ENCODE results near the gene ADGRF5. TPM values are rescaled to one million over a fixed set of nuclear protein-coding genes. Genes with fewer than 3 reads are reported as not detected.

Gene ADGRF5
- total RNA-seq, 3 donors from 2014 or later (not counting 1 experiment from before 2014, with no cell fraction given), result not detected

- H3K4me1 Mint-ChIP-seq, result no peaks in the 10 kb centered on the region
- peaks cover 0 to 3% of the 10 kb centered on the region in 2 donors for H3K27me3 Mint-ChIP-seq (ENCODE audit: low read depth in 2 of 2)
- TF ChIP-seq CTCF (IDR thresholded peaks at IDR 0.05), result no peak
- WGBS (ENCODE audit: insufficient coverage), result 82% methylated on average over 9 of the region's 10 CpGs
- H3K36me3 Mint-ChIP-seq, result no peaks in the 10 kb centered on the region
- DNase-seq (no peak), ATAC-seq (no peak)
- no peak overlapping the region for H3K4me3 Mint-ChIP-seq
- intact Hi-C loops (cut with micrococcal nuclease), result no loop called here
- peaks cover 3% of the 10 kb centered on the region in 2 donors for H3K9me3 Mint-ChIP-seq
- no peaks in the 10 kb centered on the region for H3K36me3 ChIP-seq (ENCODE audit: control insufficient read depth, insufficient read depth, low read length)
- no peak overlapping the region for H3K27ac Mint-ChIP-seq
- no peaks in the 10 kb centered on the region for H3K27me3 ChIP-seq (ENCODE audit: control insufficient read depth, insufficient read depth, low read length)
- no peak overlapping the region for H3K27ac ChIP-seq (ENCODE audit: low read length)
- no peaks in the 10 kb centered on the region for H3K4me1 ChIP-seq (ENCODE audit: control insufficient read depth, insufficient read depth, low read length)
- no peak overlapping the region for H3K4me3 ChIP-seq (ENCODE audit: low read length)
- H3K9me3 ChIP-seq (ENCODE audit: control insufficient read depth, insufficient read depth, low read length), result no peaks in the 10 kb centered on the region
Measured at GRCh38 chr6:46932526-46933319, 11.0 kb upstream of the ADGRF5 start.

- DNase-seq (no peak), ATAC-seq (no peak)
- Mint-ChIP-seq H3K9me3 (peaks cover 3% of the 10 kb centered on the region in 2 donors), H3K27ac (no peak overlapping the region), H3K4me3 (no peak overlapping the region), H3K27me3 (ENCODE audit: low read depth in 2 of 2) (peaks cover 0 to 3% of the 10 kb centered on the region in 2 donors), H3K4me1 (no peaks in the 10 kb centered on the region), H3K36me3 (no peaks in the 10 kb centered on the region)
- no peaks in the 10 kb centered on the region for H3K27me3 ChIP-seq (ENCODE audit: control insufficient read depth, insufficient read depth, low read length)
- WGBS (ENCODE audit: insufficient coverage), result 74% methylated on average over 2 of the region's 2 CpGs
- intact Hi-C loops (cut with micrococcal nuclease), result no loop called here
- H3K4me3 ChIP-seq (ENCODE audit: low read length), result no peak overlapping the region
- TF ChIP-seq CTCF (IDR thresholded peaks at IDR 0.05), result no peak
- no peaks in the 10 kb centered on the region for H3K4me1 ChIP-seq (ENCODE audit: control insufficient read depth, insufficient read depth, low read length)
- H3K9me3 ChIP-seq (ENCODE audit: control insufficient read depth, insufficient read depth, low read length), result no peaks in the 10 kb centered on the region
- H3K27ac ChIP-seq (ENCODE audit: low read length), result no peak overlapping the region
- H3K36me3 ChIP-seq (ENCODE audit: control insufficient read depth, insufficient read depth, low read length), result no peaks in the 10 kb centered on the region
Measured at GRCh38 chr6:46931416-46931815, 9.7 kb upstream of the ADGRF5 start.

- DNase-seq, result no peak
- 88% methylated on average over 2 of the region's 2 CpGs for WGBS (ENCODE audit: insufficient coverage)
- peaks cover 0 to 3% of the 10 kb centered on the region in 2 donors for H3K27me3 Mint-ChIP-seq (ENCODE audit: low read depth in 2 of 2)
- H3K36me3 ChIP-seq (ENCODE audit: control insufficient read depth, insufficient read depth, low read length), result no peaks in the 10 kb centered on the region
- no peak for TF ChIP-seq CTCF (IDR thresholded peaks at IDR 0.05)
- peaks cover 3% of the 10 kb centered on the region in 2 donors for H3K9me3 Mint-ChIP-seq
- intact Hi-C loops (cut with micrococcal nuclease), result no loop called here
- no peak overlapping the region for H3K27ac Mint-ChIP-seq
- no peaks in the 10 kb centered on the region for H3K4me1 Mint-ChIP-seq
- H3K27ac ChIP-seq (ENCODE audit: low read length), result no peak overlapping the region
- H3K4me3 ChIP-seq (ENCODE audit: low read length), result no peak overlapping the region
- no peaks in the 10 kb centered on the region for H3K4me1 ChIP-seq (ENCODE audit: control insufficient read depth, insufficient read depth, low read length)
- ATAC-seq, result no peak
- no peaks in the 10 kb centered on the region for H3K9me3 ChIP-seq (ENCODE audit: control insufficient read depth, insufficient read depth, low read length)
- no peaks in the 10 kb centered on the region for H3K36me3 Mint-ChIP-seq
- no peaks in the 10 kb centered on the region for H3K27me3 ChIP-seq (ENCODE audit: control insufficient read depth, insufficient read depth, low read length)
- H3K4me3 Mint-ChIP-seq, result no peak overlapping the region
Measured at GRCh38 chr6:46930331-46930730, 8.6 kb upstream of the ADGRF5 start.

GRCh38 chr6:46927066-46927465 is 5.3 kb upstream of the ADGRF5 start:
- WGBS (ENCODE audit: insufficient coverage), result 91% methylated on average over 2 of the region's 5 CpGs
- Histone ChIP-seq H3K9me3 (ENCODE audit: control insufficient read depth, insufficient read depth, low read length) (no peaks in the 10 kb centered on the region), H3K4me3 (ENCODE audit: low read length) (no peak overlapping the region), H3K4me1 (ENCODE audit: control insufficient read depth, insufficient read depth, low read length) (no peaks in the 10 kb centered on the region), H3K27me3 (ENCODE audit: control insufficient read depth, insufficient read depth, low read length) (no peaks in the 10 kb centered on the region), H3K27ac (ENCODE audit: low read length) (no peak overlapping the region), H3K36me3 (ENCODE audit: control insufficient read depth, insufficient read depth, low read length) (no peaks in the 10 kb centered on the region)
- intact Hi-C loops (cut with micrococcal nuclease), result no loop called here
- H3K36me3 Mint-ChIP-seq, result no peaks in the 10 kb centered on the region
- no peaks in the 10 kb centered on the region for H3K4me1 Mint-ChIP-seq
- no peak for ATAC-seq
- DNase-seq, result no peak
- no peaks in the 10 kb centered on the region for H3K27me3 Mint-ChIP-seq (ENCODE audit: low read depth in 2 of 2)
- H3K4me3 Mint-ChIP-seq, result no peak overlapping the region
- H3K27ac Mint-ChIP-seq, result no peak overlapping the region
- peaks cover 3 to 5% of the 10 kb centered on the region in 2 donors for H3K9me3 Mint-ChIP-seq
- no peak for TF ChIP-seq CTCF (IDR thresholded peaks at IDR 0.05)

Data from natural killer cell (primary cell).